Erythroblast (primary cell): Measurements from ENCODE around the gene SMG9.

Experiments used
- GATA1 ChIP-seq: IDR thresholded peaks from 2 replicates; pipeline ENCODE4 v1.6.1; 2011; ENCODE audit warnings: low read depth, mild to moderate bottlenecking, control low read depth, low read length, moderate library complexity
- POLR2A ChIP-seq: IDR thresholded peaks from 2 replicates; pipeline ENCODE4 v1.6.1; 2011; ENCODE audit warnings: mild to moderate bottlenecking, low read length

DNA sequence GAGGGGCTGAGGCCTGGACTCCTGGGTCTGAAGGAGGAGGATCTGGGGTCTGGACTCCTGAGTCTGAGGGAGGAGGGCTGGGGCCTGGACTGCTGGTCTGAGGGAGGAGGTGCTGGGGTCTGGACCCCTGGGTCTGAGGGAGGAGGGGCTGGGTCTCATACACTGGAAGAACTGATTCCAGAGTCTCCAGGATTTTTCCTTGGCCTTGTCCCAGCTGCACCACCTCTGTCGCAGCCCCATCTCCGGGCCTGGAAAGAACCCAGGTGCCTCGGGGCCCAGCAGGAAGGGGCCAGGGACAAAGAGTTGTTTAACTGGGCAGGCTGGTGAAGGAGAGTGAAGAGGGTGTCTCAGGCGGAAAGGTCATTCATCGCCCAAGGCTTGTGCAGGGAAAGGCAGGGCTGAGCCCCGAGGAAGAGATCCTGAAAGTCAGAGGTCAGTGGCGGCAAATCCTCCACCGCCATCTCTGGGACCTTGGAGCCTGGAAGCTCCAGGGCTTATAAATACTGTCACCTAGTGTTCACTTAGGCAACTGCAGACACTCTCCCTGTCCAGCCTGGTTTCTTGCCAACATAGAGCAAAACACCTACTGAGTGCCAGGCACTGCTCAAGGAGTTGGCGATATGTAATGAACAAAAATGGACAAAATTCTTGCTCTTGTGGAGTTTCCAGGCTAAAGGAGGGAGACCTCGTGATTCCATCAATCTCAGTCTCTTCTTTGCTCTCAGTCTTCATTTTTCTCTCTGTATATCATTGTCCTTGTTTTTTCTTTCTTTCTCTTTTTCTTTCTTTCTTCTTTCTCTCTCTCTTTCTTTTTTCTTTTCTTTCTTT is 30.4 kb upstream of the SMG9 start:
- TF ChIP-seq POLR2A: no peak
- no peak for TF ChIP-seq GATA1
